ENCODE measurements around the gene SF3B5. TPM values are rescaled to one million over a fixed set of nuclear protein-coding genes. Genes with fewer than 3 reads are reported as not detected.
"Not testable (repeated sequence)": the region's sequence is repeated elsewhere in the genome, so short reads cannot be mapped to it uniquely, and the experiment has no call there.

Gene SF3B5
- total and polyA plus RNA-seq, 3 experiments from 2014 or later = 265 to 390 (median 265) TPM

GRCh38 chr6:144134737-144135136, 39.4 kb upstream of the SF3B5 start:
- POLR2A ChIA-PET = no interaction called here
- H3K27me3 Mint-ChIP-seq = peaks cover 7 to 9% of the 10 kb centered on the region in 2 donors
- Histone ChIP-seq H3K4me3 (ENCODE audit: low read length) (no peak overlapping the region), H3K4me1 (ENCODE audit: insufficient read depth, low read length) (no peaks in the 10 kb centered on the region), H3K36me3 (ENCODE audit: insufficient read depth, low read length) (no peaks in the 10 kb centered on the region), H3K27me3 (ENCODE audit: insufficient read depth, low read length, poor library complexity, severe bottlenecking) (no peaks in the 10 kb centered on the region), H3K9me3 (ENCODE audit: low read length) (no peaks in the 10 kb centered on the region), H3K27ac (ENCODE audit: low read depth, low read length) (no peak overlapping the region)
- no peak overlapping the region for H3K27ac Mint-ChIP-seq
- H3K9me3 Mint-ChIP-seq = no peaks in the 10 kb centered on the region
- no peaks in the 10 kb centered on the region for H3K36me3 Mint-ChIP-seq
- CTCF ChIA-PET = no interaction called here
- peaks cover 4 to 15% (median 12%) of the 10 kb centered on the region in 3 donors for H3K4me1 Mint-ChIP-seq
- no peak overlapping the region for H3K4me3 Mint-ChIP-seq
- no peak for DNase-seq

GRCh38 chr6:144134176-144134575, 38.8 kb upstream of the SF3B5 start:
- ChIA-PET CTCF (no interaction called here), POLR2A (no interaction called here)
- no peaks in the 10 kb centered on the region for H3K9me3 Mint-ChIP-seq
- no peak overlapping the region for H3K27ac Mint-ChIP-seq
- Histone ChIP-seq H3K27me3 (ENCODE audit: insufficient read depth, low read length, poor library complexity, severe bottlenecking) (no peaks in the 10 kb centered on the region), H3K4me1 (ENCODE audit: insufficient read depth, low read length) (no peaks in the 10 kb centered on the region), H3K27ac (ENCODE audit: low read depth, low read length) (no peak overlapping the region), H3K36me3 (ENCODE audit: insufficient read depth, low read length) (no peaks in the 10 kb centered on the region), H3K9me3 (ENCODE audit: low read length) (no peaks in the 10 kb centered on the region), H3K4me3 (ENCODE audit: low read length) (no peak overlapping the region)
- no peak for DNase-seq
- H3K27me3 Mint-ChIP-seq = peaks cover 7 to 9% of the 10 kb centered on the region in 2 donors
- no peaks in the 10 kb centered on the region for H3K36me3 Mint-ChIP-seq
- peaks cover 4 to 15% (median 9%) of the 10 kb centered on the region in 3 donors for H3K4me1 Mint-ChIP-seq
- no peak overlapping the region for H3K4me3 Mint-ChIP-seq

- no peak overlapping the region for H3K4me3 ChIP-seq (ENCODE audit: low read length)
- H3K9me3 Mint-ChIP-seq = no peaks in the 10 kb centered on the region
- H3K27me3 ChIP-seq (ENCODE audit: insufficient read depth, low read length, poor library complexity, severe bottlenecking) = no peaks in the 10 kb centered on the region
- H3K36me3 Mint-ChIP-seq = no peaks in the 10 kb centered on the region
- ChIA-PET CTCF (no interaction called here), POLR2A (no interaction called here)
- no peaks in the 10 kb centered on the region for H3K4me1 ChIP-seq (ENCODE audit: insufficient read depth, low read length)
- H3K27ac ChIP-seq (ENCODE audit: low read depth, low read length) = no peak overlapping the region
- DNase-seq = no peak
- no peaks in the 10 kb centered on the region for H3K9me3 ChIP-seq (ENCODE audit: low read length)
- H3K27ac Mint-ChIP-seq = no peak overlapping the region
- no peak overlapping the region for H3K4me3 Mint-ChIP-seq
- no peaks in the 10 kb centered on the region for H3K36me3 ChIP-seq (ENCODE audit: insufficient read depth, low read length)
- H3K4me1 Mint-ChIP-seq = peaks cover 4 to 15% (median 9%) of the 10 kb centered on the region in 3 donors
- H3K27me3 Mint-ChIP-seq = peaks cover 9 to 13% of the 10 kb centered on the region in 2 donors
Observed at GRCh38 chr6:144133225-144133821, 38.0 kb upstream of the SF3B5 start.

- H3K9me3 ChIP-seq (ENCODE audit: low read length); H3K27ac Mint-ChIP-seq; H3K9me3 Mint-ChIP-seq; H3K27ac ChIP-seq (ENCODE audit: low read depth, low read length); H3K4me1 ChIP-seq (ENCODE audit: insufficient read depth, low read length); H3K36me3 ChIP-seq (ENCODE audit: insufficient read depth, low read length); DNase-seq; H3K4me3 Mint-ChIP-seq; POLR2A ChIA-PET; H3K4me3 ChIP-seq (ENCODE audit: low read length); H3K27me3 ChIP-seq (ENCODE audit: insufficient read depth, low read length, poor library complexity, severe bottlenecking); H3K36me3 Mint-ChIP-seq; CTCF ChIA-PET: not testable (repeated sequence)
- Mint-ChIP-seq H3K27me3 (peaks cover 9 to 16% of the 10 kb centered on the region in 2 donors), H3K4me1 (peaks cover 4 to 15% (median 9%) of the 10 kb centered on the region in 3 donors)
Observed at GRCh38 chr6:144132167-144132690, 36.9 kb upstream of the SF3B5 start.

- DNase-seq = no peak
- H3K27me3 ChIP-seq (ENCODE audit: insufficient read depth, low read length, poor library complexity, severe bottlenecking) = no peaks in the 10 kb centered on the region
- H3K4me1 ChIP-seq (ENCODE audit: insufficient read depth, low read length) = no peaks in the 10 kb centered on the region
- H3K27ac ChIP-seq (ENCODE audit: low read depth, low read length) = no peak overlapping the region
- ChIA-PET POLR2A (interaction anchor here (0.6 kb wide), 1 partner anchor 67 kb away, joined by 3 read pairs; no protein-coding TSS in a partner anchor), CTCF (no interaction called here)
- H3K4me3 ChIP-seq (ENCODE audit: low read length) = no peak overlapping the region
- H3K36me3 ChIP-seq (ENCODE audit: insufficient read depth, low read length) = no peaks in the 10 kb centered on the region
- H3K4me3 Mint-ChIP-seq = no peak overlapping the region
- H3K27me3 Mint-ChIP-seq = peaks cover 11 to 18% of the 10 kb centered on the region in 2 donors
- no peak overlapping the region for H3K27ac Mint-ChIP-seq
- H3K4me1 Mint-ChIP-seq = peaks cover 4 to 15% (median 9%) of the 10 kb centered on the region in 3 donors
- no peaks in the 10 kb centered on the region for H3K9me3 ChIP-seq (ENCODE audit: low read length)
- H3K9me3 Mint-ChIP-seq = no peaks in the 10 kb centered on the region
- H3K36me3 Mint-ChIP-seq = no peaks in the 10 kb centered on the region
Observed at GRCh38 chr6:144131248-144131709, 35.9 kb upstream of the SF3B5 start.

GRCh38 chr6:144129469-144129868, 34.1 kb upstream of the SF3B5 start:
- no peaks in the 10 kb centered on the region for H3K27me3 ChIP-seq (ENCODE audit: insufficient read depth, low read length, poor library complexity, severe bottlenecking)
- no peaks in the 10 kb centered on the region for H3K9me3 Mint-ChIP-seq
- peaks cover 11 to 18% of the 10 kb centered on the region in 2 donors for H3K27me3 Mint-ChIP-seq
- no peaks in the 10 kb centered on the region for H3K36me3 ChIP-seq (ENCODE audit: insufficient read depth, low read length)
- no peaks in the 10 kb centered on the region for H3K36me3 Mint-ChIP-seq
- ChIA-PET CTCF (no interaction called here), POLR2A (no interaction called here)
- no peak overlapping the region for H3K27ac Mint-ChIP-seq
- H3K4me3 ChIP-seq (ENCODE audit: low read length) = no peak overlapping the region
- DNase-seq = no peak
- no peak overlapping the region for H3K4me3 Mint-ChIP-seq
- H3K27ac ChIP-seq (ENCODE audit: low read depth, low read length) = no peak overlapping the region
- no peaks in the 10 kb centered on the region for H3K9me3 ChIP-seq (ENCODE audit: low read length)
- no peaks in the 10 kb centered on the region for H3K4me1 ChIP-seq (ENCODE audit: insufficient read depth, low read length)
- H3K4me1 Mint-ChIP-seq = peaks cover 4 to 15% (median 9%) of the 10 kb centered on the region in 3 donors

- H3K4me1 ChIP-seq (ENCODE audit: insufficient read depth, low read length) = no peaks in the 10 kb centered on the region
- Mint-ChIP-seq H3K36me3 (peaks cover 0 to 1% (median 0%) of the 10 kb centered on the region in 3 donors), H3K27ac (no peak overlapping the region), H3K4me3 (no peak overlapping the region), H3K27me3 (peaks cover 6 to 11% of the 10 kb centered on the region in 2 donors), H3K4me1 (peaks cover 4 to 21% (median 9%) of the 10 kb centered on the region in 3 donors), H3K9me3 (no peaks in the 10 kb centered on the region)
- no peaks in the 10 kb centered on the region for H3K27me3 ChIP-seq (ENCODE audit: insufficient read depth, low read length, poor library complexity, severe bottlenecking)
- CTCF ChIA-PET = interaction anchor here (1.3 kb wide), 1 partner anchor 35 kb away, joined by 3 read pairs; no protein-coding TSS in a partner anchor
- no peak overlapping the region for H3K27ac ChIP-seq (ENCODE audit: low read depth, low read length)
- no peaks in the 10 kb centered on the region for H3K36me3 ChIP-seq (ENCODE audit: insufficient read depth, low read length)
- no peaks in the 10 kb centered on the region for H3K9me3 ChIP-seq (ENCODE audit: low read length)
- POLR2A ChIA-PET = no interaction called here
- H3K4me3 ChIP-seq (ENCODE audit: low read length) = no peak overlapping the region
- DNase-seq = no peak
Observed at GRCh38 chr6:144127097-144127496, 31.7 kb upstream of the SF3B5 start.

- DNase-seq = no peak
- H3K4me1 ChIP-seq (ENCODE audit: insufficient read depth, low read length) = no peaks in the 10 kb centered on the region
- POLR2A ChIA-PET = no interaction called here
- H3K9me3 Mint-ChIP-seq = no peaks in the 10 kb centered on the region
- H3K4me3 ChIP-seq (ENCODE audit: low read length) = no peak overlapping the region
- H3K27ac ChIP-seq (ENCODE audit: low read depth, low read length) = peak overlapping the region; percentile 35
- no peaks in the 10 kb centered on the region for H3K9me3 ChIP-seq (ENCODE audit: low read length)
- no peaks in the 10 kb centered on the region for H3K27me3 ChIP-seq (ENCODE audit: insufficient read depth, low read length, poor library complexity, severe bottlenecking)
- H3K4me1 Mint-ChIP-seq = peaks cover 0 to 6% (median 0%) of the 10 kb centered on the region in 3 donors
- H3K4me3 Mint-ChIP-seq = no peak overlapping the region
- CTCF ChIA-PET = interaction anchor here (1.1 kb wide), 1 partner anchor 358 kb away, joined by 3 read pairs; no protein-coding TSS in a partner anchor
- no peaks in the 10 kb centered on the region for H3K36me3 ChIP-seq (ENCODE audit: insufficient read depth, low read length)
- H3K36me3 Mint-ChIP-seq = peaks cover 0 to 1% (median 0%) of the 10 kb centered on the region in 3 donors
- no peak overlapping the region for H3K27ac Mint-ChIP-seq
- H3K27me3 Mint-ChIP-seq = peaks cover 3 to 12% of the 10 kb centered on the region in 2 donors
Observed at GRCh38 chr6:144123836-144124235, 28.5 kb upstream of the SF3B5 start.

Data from CD8-positive, alpha-beta memory T cell (primary cell).